ENCODE results near the gene CUL7. TPM values are rescaled to one million over a fixed set of nuclear protein-coding genes. Genes with fewer than 3 reads are reported as not detected.

Gene CUL7
- total and polyA plus RNA-seq, 12 donors: 4.2 to 11.2 (median 8.5) TPM

GRCh38 chr6:43033496-43034189 lies 20.0 kb downstream of the CUL7 start:
- intact Hi-C loops (cut with DNase I): no loop called here
- ATAC-seq (no peak), DNase-seq (no peak)
- Histone ChIP-seq H3K9me3 (no peaks in the 10 kb centered on the region), H3K4me3 (no peak overlapping the region), H3K36me3 (peaks cover 0 to 99% (median 21%) of the 10 kb centered on the region in 9 donors), H3K27ac (no peak overlapping the region), H3K4me1 (peaks cover 0 to 30% (median 17%) of the 10 kb centered on the region in 9 donors), H3K27me3 (no peaks in the 10 kb centered on the region)
- TF ChIP-seq CTCF (IDR thresholded peaks at IDR 0.05): no peak
- 92% methylated on average over 2 of the region's 2 CpGs for WGBS, 2 donors

GRCh38 chr6:43032326-43032725 lies 21.3 kb downstream of the CUL7 start:
- DNase-seq (no peak), ATAC-seq (no peak)
- H3K36me3 ChIP-seq: peaks cover 0 to 99% (median 28%) of the 10 kb centered on the region in 9 donors
- no peak overlapping the region for H3K27ac ChIP-seq
- H3K4me3 ChIP-seq: no peak overlapping the region
- intact Hi-C loops (cut with DNase I): no loop called here
- WGBS, 2 donors: 90 to 96% methylated on average over 4 of the region's 4 CpGs
- no peak for TF ChIP-seq CTCF (IDR thresholded peaks at IDR 0.05)
- no peaks in the 10 kb centered on the region for H3K9me3 ChIP-seq
- H3K27me3 ChIP-seq: no peaks in the 10 kb centered on the region
- H3K4me1 ChIP-seq: peaks cover 0 to 25% (median 16%) of the 10 kb centered on the region in 9 donors

- no peak for ATAC-seq
- no peak for TF ChIP-seq CTCF (IDR thresholded peaks at IDR 0.05)
Observed at GRCh38 chr6:43029120-43029519, 24.5 kb downstream of the CUL7 start.

GRCh38 chr6:43026365-43026764 lies 27.3 kb downstream of the CUL7 start:
- DNase-seq (no peak), ATAC-seq (no peak)
- no peak overlapping the region for H3K27ac ChIP-seq
- 91 to 92% methylated on average over 5 of the region's 5 CpGs for WGBS, 2 donors
- peaks cover 5 to 30% (median 19%) of the 10 kb centered on the region in 9 donors for H3K4me1 ChIP-seq
- no peaks in the 10 kb centered on the region for H3K27me3 ChIP-seq
- no peak for TF ChIP-seq CTCF (IDR thresholded peaks at IDR 0.05)
- H3K36me3 ChIP-seq: peaks cover 0 to 86% (median 52%) of the 10 kb centered on the region in 9 donors
- no peak overlapping the region for H3K4me3 ChIP-seq
- H3K9me3 ChIP-seq: no peaks in the 10 kb centered on the region
- intact Hi-C loops (cut with DNase I): no loop called here

More at GRCh38 chr6:43029120-43029519, 24.5 kb downstream of the CUL7 start:
- no peak for DNase-seq
- H3K4me3 ChIP-seq: no peak overlapping the region
- peaks cover 0 to 100% (median 56%) of the 10 kb centered on the region in 9 donors for H3K36me3 ChIP-seq
- 84 to 90% methylated on average over 9 of the region's 9 CpGs for WGBS, 2 donors
- no peak overlapping the region for H3K27ac ChIP-seq
- H3K27me3 ChIP-seq: no peaks in the 10 kb centered on the region
- no peaks in the 10 kb centered on the region for H3K9me3 ChIP-seq
- intact Hi-C loops (cut with DNase I): no loop called here
- peaks cover 0 to 7% (median 2%) of the 10 kb centered on the region in 9 donors for H3K4me1 ChIP-seq
